Jurkat, Clone E6-1 (cell line): ENCODE results near the gene TBKBP1.

Experiments
- DNase-seq: peaks from one replicate; pipeline ENCODE4 v3.0.0-alpha.2; 2011; ENCODE audit warnings: low read depth, low spot score
- H3K4me3 ChIP-seq: 2 replicates; pipeline ENCODE4 v1.5.1; 2011; ENCODE audit warnings: mild to moderate bottlenecking, low read length, control low read depth, moderate library complexity

TBKBP1 gene

DNA sequence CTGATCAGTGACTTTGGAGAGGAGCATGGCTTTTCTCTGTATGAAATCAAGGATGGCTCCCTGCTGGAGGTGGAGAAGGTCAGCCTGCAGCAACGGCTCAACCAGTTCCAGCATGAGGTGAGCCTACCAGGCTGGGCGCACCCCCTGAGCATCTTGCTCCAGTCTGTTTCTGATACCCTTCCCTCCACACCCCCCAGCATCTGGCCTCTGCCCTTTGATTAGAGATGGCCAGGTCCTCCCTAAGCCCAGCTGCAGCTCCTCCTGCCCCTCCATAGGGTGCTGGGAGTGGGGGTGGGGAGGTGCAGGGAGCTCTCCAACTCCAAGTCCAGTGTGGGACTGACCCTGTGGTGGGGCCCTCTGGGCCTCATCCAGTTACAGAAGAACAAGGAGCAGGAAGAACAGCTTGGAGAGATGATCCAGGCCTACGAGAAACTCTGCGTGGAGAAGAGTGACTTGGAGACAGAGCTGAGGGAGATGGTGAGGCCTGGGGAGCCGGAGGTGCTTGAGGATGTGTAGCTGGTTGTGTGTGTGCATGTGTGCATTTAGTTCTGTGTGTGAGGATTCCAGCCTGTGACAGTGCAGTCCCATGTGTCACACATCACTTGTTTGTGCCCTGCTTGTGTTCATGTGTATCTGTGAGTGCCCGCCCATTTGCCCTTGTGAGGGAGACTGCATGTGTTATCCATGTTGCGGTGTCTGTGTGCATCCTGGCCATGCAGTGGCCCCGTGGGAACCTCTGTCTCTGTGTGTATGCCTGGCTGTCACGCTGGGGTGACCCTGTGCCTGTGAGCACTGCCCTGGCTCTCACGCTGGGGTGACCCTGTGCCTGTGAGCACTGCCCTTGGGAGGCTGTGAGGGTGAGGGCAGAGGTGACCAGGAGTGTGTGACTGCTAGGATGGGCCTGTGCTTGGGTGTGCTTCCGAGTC is 3.0 kb downstream of the TBKBP1 start:
- DNase-seq = no peak
- H3K4me3 ChIP-seq = no peak overlapping the region

DNA sequence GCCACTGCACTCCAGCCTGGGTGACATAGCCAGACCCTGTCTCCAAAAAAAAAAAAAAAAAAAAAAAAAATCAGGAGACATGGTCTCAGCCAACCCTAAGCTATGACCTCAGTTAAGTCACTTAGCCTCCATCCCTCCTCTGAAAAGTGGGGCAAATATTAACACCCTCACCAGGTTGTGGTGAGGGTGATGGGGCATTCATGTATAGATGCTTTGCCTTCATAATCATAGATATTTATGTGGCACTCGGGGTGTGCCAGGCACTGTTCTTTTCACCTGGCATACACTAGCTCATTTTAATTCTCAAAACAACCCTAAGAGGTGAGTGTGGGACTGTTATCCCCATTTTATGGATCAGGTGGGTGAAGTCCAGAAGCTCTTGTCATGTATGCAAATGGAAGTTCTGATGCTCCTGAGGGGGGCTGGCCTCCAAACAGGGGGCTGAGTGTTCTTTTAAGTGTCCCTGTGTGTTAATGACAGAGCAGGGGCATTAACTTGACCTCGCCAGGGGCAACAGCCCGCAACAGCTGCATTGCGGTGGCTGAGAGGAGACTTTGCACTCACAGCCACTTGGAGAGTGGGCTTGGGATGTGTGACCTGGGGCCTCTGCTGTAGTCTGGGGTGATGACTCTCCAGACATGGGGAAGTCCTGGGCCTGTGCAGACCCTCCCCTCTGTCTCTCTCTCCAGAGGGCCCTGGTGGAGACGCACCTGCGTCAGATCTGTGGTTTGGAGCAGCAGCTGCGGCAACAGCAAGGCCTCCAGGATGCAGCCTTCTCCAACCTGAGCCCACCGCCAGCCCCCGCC is 4.1 kb downstream of the TBKBP1 start:
- no peak overlapping the region for H3K4me3 ChIP-seq
- no peak for DNase-seq

DNA sequence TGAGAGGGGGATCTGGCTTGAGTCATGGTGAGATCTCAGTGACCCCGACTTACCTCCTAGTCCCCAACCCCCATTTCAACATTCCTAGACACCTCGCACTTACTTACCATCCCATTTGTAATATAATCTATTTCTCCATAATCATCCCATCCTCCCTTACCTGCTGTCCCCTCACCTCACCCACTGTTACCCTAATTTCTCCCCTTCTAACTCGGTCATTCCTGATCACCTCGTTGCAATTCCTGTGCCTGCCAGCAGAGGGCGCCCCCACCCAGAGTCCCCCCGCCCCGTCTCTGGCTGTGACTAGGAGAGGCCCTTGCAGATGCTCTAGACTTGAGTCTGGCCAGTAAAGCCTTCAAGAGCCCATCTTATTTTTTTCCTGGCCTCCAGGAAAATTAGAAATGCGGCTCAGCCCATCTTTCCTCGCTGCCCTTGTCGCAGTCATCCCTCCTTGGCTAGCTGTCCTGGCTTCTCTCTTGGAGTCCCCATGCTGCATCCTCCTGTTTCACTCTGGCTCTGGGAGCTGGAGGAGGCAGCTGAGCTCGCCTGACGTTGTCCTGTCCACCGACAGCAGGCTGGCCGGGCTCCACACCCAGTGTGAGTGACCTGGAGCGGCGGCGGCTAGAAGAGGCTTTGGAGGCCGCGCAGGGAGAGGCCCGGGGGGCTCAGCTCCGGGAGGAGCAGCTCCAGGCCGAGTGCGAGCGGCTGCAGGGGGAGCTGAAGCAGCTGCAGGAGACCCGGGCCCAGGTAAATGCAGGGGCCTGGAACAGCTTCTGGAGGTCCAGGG is 5.0 kb downstream of the TBKBP1 start:
- DNase-seq = no peak
- no peak overlapping the region for H3K4me3 ChIP-seq

DNA sequence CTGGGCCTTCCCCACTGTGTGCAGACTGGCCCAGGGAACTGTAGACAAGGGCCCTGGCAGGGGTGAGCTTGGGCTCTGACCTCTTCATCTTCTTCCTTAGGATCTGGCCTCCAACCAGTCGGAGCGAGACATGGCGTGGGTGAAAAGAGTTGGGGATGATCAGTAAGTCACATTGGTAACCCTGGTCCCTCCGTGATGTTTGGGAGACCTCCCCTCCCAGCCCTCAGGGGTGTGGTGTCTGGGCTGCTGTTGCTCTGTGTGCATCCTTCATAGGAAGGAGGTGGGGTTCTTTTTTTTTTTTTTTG is 5.5 kb downstream of the TBKBP1 start:
- no peak for DNase-seq

DNA sequence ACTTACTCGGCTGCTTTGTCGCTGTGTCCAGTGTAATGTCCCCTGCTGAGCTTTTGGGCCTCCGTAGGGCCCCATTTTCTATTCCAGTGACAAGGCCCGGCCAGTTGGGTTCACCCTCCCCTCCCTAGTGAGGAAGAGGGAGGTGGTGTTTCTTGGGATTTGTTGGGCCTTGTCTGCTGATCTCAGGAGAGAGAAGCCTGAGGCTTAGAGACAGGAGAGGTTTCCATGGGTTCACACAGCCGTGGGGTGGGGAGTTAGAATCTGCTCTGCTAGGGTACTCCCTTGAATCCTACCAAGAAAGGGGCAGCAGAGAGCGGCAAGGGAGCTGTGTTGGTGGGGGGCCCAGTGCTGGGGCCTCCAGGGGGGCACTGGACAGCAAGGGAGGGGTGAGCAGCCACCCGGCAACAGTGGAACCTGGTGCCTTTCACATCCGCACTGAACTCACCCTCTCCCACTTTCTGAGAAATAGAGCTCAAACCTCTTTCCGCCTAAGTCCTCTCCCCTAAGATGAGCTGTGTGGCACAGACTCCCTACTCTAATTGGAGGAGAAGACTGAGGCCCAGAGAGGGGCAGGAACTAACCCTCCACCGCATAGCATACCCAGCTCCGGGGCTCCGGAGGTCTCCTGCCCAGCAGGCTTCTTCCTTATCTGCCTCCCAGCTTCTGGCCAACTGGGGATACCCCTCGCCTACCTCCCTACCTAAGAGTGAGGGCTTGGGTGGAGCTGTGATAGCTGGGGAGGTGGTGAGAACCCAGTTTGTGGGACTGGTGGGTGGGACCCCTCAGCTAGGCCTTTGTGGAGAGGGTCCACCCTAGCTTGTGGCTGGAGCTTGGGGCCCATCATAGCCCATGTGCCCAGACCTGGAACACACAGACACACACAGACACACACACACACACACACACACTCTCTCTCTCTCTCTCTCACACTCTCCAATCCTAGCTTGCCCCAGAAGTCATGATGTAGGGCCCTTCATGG is 6.8 kb downstream of the TBKBP1 start:
- no peak overlapping the region for H3K4me3 ChIP-seq
- DNase-seq = no peak

More for the DNA sequence above, 5.5 kb downstream of the TBKBP1 start:
- no peak overlapping the region for H3K4me3 ChIP-seq

DNA sequence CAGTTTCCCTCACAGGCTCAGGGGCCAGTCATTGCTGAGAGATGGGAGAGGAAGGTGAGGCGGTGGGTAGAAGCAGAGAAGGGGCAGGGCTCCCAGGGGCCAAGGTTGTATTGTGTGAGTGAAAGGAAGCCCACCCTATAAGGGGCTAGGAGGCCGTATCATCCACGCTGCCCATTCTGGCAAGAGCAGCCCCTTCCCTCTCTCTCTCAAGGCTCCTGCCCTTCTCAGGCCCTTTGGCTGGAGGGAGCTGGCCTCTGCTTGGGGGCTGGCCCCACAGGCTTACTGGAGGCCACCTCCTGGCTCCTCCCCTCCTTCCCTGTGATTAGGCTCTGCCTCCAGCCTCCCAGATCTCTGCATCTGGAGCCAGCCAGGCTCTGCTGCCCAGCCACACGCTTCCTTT is 7.6 kb downstream of the TBKBP1 start:
- DNase-seq = no peak
- H3K4me3 ChIP-seq = no peak overlapping the region

DNA sequence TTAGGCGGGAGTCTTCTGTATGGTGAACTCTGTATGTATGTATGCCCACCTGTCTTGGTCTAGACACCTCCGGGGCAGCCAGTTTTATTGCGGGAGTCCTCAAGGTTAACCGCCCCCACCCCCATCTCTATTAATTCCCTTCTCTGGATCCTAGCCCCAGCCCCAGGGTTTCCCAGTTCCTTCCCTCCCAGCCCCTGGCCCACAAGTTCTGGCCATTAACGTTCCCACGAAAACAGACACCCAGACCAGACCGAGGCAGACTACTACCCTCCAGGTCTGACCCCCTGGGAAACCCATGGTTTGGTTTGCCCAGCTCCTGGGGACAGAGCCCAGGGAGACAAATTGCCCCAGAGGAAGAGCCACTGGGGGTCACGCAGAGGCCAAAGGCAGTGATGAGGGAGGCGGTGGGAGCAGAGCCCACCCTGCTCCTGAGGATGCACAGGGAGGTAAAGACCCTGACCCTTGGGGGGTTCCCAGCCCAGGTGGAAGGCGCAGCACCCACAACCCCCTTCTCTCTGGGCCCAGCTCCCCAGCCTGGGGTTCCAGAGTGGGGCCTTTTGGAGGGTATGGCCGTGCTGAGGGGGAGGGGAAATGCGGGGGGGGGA is 8.5 kb downstream of the TBKBP1 start:
- no peak overlapping the region for H3K4me3 ChIP-seq
- no peak for DNase-seq

DNA sequence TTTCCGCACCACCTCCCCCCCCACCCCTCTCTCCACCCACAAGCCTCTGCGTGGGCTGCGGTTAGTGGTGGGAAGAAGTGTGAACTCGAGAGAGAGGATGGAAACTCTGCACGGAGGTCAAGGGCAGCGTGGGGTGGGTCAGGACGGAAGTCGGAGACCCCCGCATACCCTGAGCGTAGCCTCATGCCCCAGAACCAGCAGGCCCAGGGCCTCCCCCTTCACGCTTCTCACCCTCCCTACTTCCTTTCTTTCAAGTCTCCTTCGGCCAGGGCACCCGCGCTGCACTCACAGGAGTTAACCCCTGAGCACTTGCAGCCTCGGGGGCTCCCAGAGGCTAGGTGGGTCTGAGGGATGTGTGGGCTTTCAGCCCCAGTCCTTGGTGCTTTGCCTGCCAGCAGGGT is 9.2 kb downstream of the TBKBP1 start:
- DNase-seq = no peak
- peak overlapping the region; percentile 15; the same call in 1 of the 2 replicates for H3K4me3 ChIP-seq

DNA sequence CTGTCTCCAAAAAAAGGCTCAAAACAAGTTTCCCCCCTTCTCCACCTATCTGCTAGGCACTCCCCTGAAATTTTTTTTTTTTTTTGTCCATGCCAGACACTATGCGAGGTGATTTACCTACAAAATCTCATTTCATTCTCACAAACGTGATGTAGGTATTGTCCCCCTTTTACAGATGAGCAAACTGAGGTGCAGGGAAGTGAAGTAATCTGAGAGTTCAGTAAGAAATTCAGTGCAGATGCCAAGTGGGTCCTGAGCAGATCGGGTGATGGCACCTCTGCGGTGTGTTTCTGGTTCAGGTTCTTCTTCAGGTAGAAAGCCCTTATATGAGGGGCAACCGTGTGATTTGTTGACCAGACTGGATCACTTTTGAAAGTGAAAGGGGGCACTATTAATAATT is 9.7 kb downstream of the TBKBP1 start:
- DNase-seq = no peak
- H3K4me3 ChIP-seq = no peak overlapping the region

DNA sequence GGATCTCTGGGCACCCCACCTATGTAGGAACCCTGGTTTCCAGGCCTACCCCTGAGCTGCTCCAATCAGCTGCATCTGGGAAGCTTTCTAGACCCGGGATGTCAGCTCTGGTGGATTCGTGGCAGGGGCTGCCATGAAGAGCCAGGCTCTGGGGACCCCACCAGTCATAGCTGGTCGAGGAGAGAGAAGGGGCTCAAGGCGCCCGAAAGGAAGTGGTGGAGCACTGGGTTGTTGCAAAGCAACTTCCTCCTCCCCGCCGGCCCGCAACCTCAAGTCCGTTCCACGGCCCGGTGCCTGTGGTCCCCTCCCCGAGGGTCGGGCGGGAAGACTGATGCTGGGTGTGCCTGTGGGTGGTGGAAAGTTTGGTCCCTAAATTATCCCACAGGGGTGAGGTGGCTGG is 10.2 kb downstream of the TBKBP1 start:
- no peak for DNase-seq
- no peak overlapping the region for H3K4me3 ChIP-seq

DNA sequence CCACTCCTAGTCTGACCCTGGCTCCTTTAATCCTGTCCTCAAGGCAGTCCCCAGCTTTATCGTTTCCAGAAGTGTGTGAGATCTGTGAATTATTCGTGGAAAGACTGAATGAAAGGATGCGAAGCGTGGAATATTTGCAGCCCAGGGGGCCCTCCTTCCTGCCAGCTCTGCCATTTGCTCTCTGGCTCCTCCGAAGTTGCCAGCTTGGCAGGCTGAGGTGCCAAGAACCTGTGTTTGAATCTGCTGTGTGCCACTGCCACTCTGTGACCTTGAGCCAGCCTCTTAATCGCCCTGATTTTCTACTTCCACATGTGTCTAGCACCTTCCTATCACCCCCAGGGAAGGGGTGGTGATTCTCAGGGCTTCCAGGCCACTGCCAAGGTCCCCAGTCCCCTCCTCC is 10.8 kb downstream of the TBKBP1 start:
- H3K4me3 ChIP-seq = no peak overlapping the region
- no peak for DNase-seq

DNA sequence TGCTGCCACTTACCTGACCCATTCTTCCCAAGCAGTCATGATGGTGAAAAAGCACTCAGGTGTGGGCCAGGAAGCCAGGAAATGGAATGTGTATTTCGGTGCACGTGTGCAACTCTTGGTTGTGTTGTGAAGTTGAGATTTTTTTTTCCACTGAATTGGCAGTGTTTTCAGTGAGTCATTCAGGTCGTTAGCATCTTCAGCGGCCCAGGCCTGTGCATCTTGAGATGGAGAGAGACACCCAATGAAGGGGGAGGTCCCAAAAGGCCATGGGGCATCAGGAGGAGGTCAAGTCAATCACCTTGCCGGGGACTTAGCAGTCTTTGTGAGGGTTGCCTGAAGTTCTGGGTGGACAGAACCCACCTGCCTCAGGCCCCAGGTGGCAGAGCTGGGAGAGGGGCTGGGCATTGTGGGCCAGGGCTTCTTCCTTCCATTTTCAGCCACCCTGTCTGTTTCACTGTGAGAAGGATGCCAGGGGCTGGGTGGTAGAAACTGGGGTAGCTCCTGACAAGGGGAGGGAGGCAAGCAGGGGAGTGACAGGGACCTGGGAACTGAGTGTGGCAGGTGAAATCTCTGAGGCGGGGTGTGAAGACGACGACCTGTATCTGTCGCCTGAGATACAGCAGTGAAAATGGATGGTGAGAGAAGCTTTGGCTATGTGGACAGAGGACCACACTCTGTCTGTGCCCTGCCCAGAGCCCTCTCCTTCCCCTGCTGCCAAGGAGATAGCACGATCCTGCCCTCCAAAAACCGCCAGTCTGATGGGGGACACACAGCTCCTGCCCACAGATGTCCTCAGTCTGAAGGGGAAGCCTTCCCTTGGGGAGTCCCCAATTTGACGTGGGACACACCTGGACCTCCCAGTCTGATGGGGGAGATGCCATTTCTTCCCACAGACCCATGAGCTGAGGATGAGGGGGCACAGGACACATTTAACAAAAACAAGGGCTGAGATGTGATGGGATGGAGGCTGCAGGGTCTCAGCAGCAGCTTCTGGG is 11.9 kb downstream of the TBKBP1 start:
- DNase-seq = no peak
- H3K4me3 ChIP-seq = no peak overlapping the region

DNA sequence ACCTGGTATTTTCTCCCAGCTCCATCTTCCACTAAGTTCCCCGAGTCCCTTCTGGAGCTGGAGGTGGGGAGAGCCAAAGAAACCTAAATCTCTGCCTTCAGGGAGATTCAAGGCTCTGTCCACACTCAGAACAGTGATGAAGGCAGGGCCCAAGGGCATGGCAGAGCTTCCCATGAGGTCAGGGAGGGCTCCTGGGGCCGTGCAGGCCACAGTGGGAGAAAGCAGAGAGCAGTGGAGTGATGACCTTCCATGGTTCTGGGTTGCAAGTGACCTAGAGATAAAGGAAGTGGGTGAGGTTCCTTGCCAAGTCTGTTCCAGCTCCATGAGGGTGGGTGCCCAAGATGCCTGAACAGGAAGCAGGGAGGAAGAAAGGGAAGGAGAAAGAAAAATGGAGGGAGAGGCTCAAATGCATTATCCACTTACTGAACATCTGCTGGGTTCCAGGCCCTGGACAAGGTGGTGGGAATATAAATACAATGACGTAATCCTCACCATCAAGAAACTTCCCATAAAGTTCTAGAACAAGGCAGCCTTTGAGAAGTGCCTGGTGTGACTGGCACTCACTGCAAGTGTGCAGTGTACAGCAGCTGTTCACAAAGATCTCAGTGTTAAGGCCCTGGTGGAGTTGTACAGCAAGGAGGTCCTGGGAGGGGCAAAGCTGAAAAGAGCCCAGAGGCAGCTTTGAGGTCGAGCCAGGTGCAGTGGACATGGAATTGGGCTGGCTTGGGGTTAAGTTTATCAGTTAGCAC is 13.3 kb downstream of the TBKBP1 start:
- H3K4me3 ChIP-seq = no peak overlapping the region
- no peak for DNase-seq

DNA sequence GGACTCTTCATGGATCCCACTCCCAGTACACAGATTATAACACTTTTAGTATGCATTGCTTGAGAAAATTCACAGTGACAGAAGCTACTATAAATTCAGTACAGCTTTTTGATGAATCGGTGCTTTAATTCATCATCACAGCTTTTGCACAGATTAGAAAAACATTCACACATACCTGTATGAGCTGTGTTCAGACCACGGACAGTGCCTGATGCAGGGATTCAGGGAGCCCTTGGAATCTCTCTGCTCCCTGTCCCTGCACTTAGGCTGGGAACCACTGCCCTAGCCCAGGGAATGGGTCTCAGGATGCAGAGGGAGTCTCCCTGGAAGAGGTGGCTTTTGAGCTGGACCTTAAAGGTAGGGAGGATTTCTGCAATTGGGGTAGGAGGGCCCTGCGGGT is 13.9 kb downstream of the TBKBP1 start:
- H3K4me3 ChIP-seq = no peak overlapping the region
- DNase-seq = no peak

DNA sequence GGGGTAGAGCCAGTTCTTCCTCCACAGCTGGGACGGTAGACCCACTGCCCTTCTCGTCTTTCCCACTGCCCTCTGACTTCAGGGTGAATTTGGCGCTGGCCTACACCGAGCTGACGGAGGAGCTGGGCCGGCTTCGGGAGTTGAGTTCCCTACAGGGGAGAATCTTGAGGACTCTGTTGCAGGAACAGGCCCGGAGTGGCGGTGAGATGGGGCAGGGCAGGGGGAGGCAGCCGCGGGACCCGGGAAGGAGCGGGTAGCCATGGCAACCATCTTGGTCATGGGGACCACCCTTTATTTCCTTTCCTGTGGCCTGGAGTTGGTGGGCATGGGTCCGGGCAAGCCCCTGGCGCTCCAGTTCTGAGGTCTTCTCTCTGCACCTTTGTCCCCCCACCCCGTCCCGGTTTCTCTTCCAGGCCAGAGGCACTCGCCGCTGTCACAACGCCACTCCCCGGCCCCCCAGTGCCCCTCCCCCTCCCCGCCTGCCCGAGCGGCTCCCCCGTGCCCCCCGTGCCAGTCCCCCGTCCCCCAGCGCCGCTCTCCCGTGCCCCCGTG is 14.4 kb downstream of the TBKBP1 start:
- DNase-seq = no peak

DNA sequence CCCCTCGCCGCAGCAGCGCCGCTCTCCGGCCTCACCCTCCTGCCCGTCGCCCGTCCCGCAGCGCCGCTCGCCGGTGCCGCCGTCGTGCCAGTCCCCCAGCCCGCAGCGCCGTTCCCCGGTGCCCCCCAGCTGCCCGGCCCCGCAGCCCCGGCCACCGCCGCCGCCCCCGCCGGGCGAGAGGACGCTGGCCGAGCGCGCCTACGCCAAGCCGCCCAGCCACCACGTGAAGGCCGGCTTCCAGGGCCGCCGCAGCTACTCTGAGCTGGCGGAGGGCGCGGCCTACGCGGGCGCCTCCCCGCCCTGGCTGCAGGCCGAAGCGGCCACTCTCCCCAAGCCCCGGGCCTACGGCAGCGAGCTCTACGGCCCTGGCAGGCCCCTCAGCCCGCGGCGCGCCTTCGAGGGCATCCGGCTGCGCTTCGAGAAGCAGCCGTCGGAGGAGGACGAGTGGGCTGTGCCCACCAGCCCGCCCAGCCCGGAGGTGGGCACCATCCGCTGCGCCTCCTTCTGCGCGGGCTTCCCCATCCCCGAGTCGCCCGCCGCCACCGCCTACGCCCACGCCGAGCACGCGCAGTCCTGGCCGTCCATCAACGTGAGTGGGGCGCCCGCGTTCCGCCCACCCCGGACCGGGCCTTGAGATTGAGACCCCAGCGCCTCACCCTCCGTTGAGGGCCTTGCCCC is 15.0 kb downstream of the TBKBP1 start:
- H3K4me3 ChIP-seq = no peak overlapping the region

More for the DNA sequence above, 14.4 kb downstream of the TBKBP1 start:
- H3K4me3 ChIP-seq = no peak overlapping the region

More for the DNA sequence above, 15.0 kb downstream of the TBKBP1 start:
- DNase-seq = no peak
